Activated T-cell treated with anti-CD3 and anti-CD28 coated beads, Interleukin-2, amount 50 U/mL, for 72 hours (primary cell): ENCODE results near the gene NT5C3B. TPM values are rescaled to one million over a fixed set of nuclear protein-coding genes. Genes with fewer than 3 reads are reported as not detected.

ENCODE experiments used
- ATAC-seq, 2 donors: fragments of 150-1000 bp; cut with Tn5 transposase; replicated peaks in 1 of 2; 2 replicates each; pipeline ENCODE4 v1.10.0; 2021; ENCODE audit warnings: moderate library complexity in 2 of 2, mild to moderate bottlenecking in 1 of 2
- DNase-seq, 2 donors: peaks; one replicate each; pipeline ENCODE4 v3.0.0; 2021 to 2022; ENCODE audit warnings: mixed read lengths in 1 of 2
- H3K27ac Mint-ChIP-seq: one replicate; pipeline ENCODE4 v1.8.0; 2022; ENCODE audit warnings: mild to moderate bottlenecking, moderate library complexity, mixed read lengths
- H3K27me3 Mint-ChIP-seq: one replicate; pipeline ENCODE4 v1.8.0; 2022; ENCODE audit warnings: low read depth, mixed read lengths
- H3K36me3 Mint-ChIP-seq, 2 donors: one replicate each; pipeline ENCODE4 v1.8.0; 2022; ENCODE audit warnings: mixed read lengths in 2 of 2, mild to moderate bottlenecking in 1 of 2; ENCODE audit not compliant: insufficient read depth in 2 of 2
- H3K4me1 Mint-ChIP-seq: one replicate; pipeline ENCODE4 v1.8.0; 2022; ENCODE audit warnings: low read depth, mixed read lengths
- H3K4me3 Mint-ChIP-seq, 2 donors: one replicate each; pipeline ENCODE4 v1.8.0; 2022; ENCODE audit warnings: mild to moderate bottlenecking in 2 of 2, mixed read lengths in 2 of 2, moderate library complexity in 2 of 2
- H3K9me3 Mint-ChIP-seq, 2 donors: one replicate each; pipeline ENCODE4 v1.8.0; 2022; ENCODE audit warnings: mixed read lengths in 2 of 2
- total RNA-seq, 2 donors: library from RNA; stranded (reverse); gene quantifications; one replicate each; pipeline ENCODE4 v1.2.3, GENCODE V29; 2022

Gene NT5C3B
- total RNA-seq, 2 donors from 2014 or later = 34.9 to 49.5 TPM

GRCh38 chr17:41812381-41813151 lies 23.5 kb downstream of the NT5C3B start, which contains the start of gene FKBP10:
FKBP10 (plus strand) TSS chr17:41813004; CDS start chr17:41813035, 31 bp downstream.
- Mint-ChIP-seq H3K4me3 (peak within 1 kb of the TSS; percentile 98 to 99), H3K36me3 (peaks cover 0 to 2% of the 10 kb centered on the region in 2 donors), H3K27me3 (peaks cover 12% of the 10 kb centered on the region), H3K4me1 (peaks cover 32% of the 10 kb centered on the region), H3K27ac (peak within 1 kb of the TSS; percentile 29), H3K9me3 (no peaks in the 10 kb centered on the region)
- peak; percentile 14 to 20 for ATAC-seq
- peak; percentile 54 to 58 for DNase-seq

GRCh38 chr17:41811549-41812380 lies 24.3 kb downstream of the NT5C3B start, which contains the start of gene P3H4:
P3H4 (minus strand) TSS chr17:41811949; CDS start chr17:41811915, 34 bp downstream.
- peaks cover 0 to 2% of the 10 kb centered on the region in 2 donors for H3K36me3 Mint-ChIP-seq
- DNase-seq (peak; percentile 81 to 83), ATAC-seq (peak; percentile 89 to 90)
- peak within 1 kb of the TSS; percentile 98 to 99 for H3K4me3 Mint-ChIP-seq
- peak within 1 kb of the TSS; percentile 29 for H3K27ac Mint-ChIP-seq
- H3K4me1 Mint-ChIP-seq = peaks cover 32% of the 10 kb centered on the region
- H3K27me3 Mint-ChIP-seq = peaks cover 12% of the 10 kb centered on the region
- no peaks in the 10 kb centered on the region for H3K9me3 Mint-ChIP-seq

- H3K4me1 Mint-ChIP-seq = peaks cover 32% of the 10 kb centered on the region
- DNase-seq (no peak), ATAC-seq (peak; percentile 38 to 40)
- H3K9me3 Mint-ChIP-seq = no peaks in the 10 kb centered on the region
- H3K27me3 Mint-ChIP-seq = peaks cover 12% of the 10 kb centered on the region
- peaks cover 0 to 2% of the 10 kb centered on the region in 2 donors for H3K36me3 Mint-ChIP-seq
- no peak overlapping the region for H3K27ac Mint-ChIP-seq
- H3K4me3 Mint-ChIP-seq = peak overlapping the region; percentile 98 to 99
Observed at GRCh38 chr17:41810659-41811548, 25.1 kb downstream of the NT5C3B start.

GRCh38 chr17:41806685-41807445 lies 29.2 kb downstream of the NT5C3B start:
- no peak for DNase-seq
- ATAC-seq = no peak
- H3K36me3 Mint-ChIP-seq = peaks cover 0 to 2% of the 10 kb centered on the region in 2 donors
- H3K4me3 Mint-ChIP-seq = no peak overlapping the region
- H3K27ac Mint-ChIP-seq = no peak overlapping the region
- peaks cover 21% of the 10 kb centered on the region for H3K4me1 Mint-ChIP-seq
- no peaks in the 10 kb centered on the region for H3K9me3 Mint-ChIP-seq
- peaks cover 6% of the 10 kb centered on the region for H3K27me3 Mint-ChIP-seq

- peaks cover 5% of the 10 kb centered on the region for H3K4me1 Mint-ChIP-seq
- no peak for ATAC-seq
- no peak for DNase-seq
- no peak overlapping the region for H3K4me3 Mint-ChIP-seq
- H3K36me3 Mint-ChIP-seq = no peaks in the 10 kb centered on the region
- H3K27ac Mint-ChIP-seq = no peak overlapping the region
- no peaks in the 10 kb centered on the region for H3K9me3 Mint-ChIP-seq
- H3K27me3 Mint-ChIP-seq = no peaks in the 10 kb centered on the region
Observed at GRCh38 chr17:41803049-41804020, 32.7 kb downstream of the NT5C3B start.

GRCh38 chr17:41801374-41802271 lies 34.4 kb downstream of the NT5C3B start:
- H3K27ac Mint-ChIP-seq = no peak overlapping the region
- ATAC-seq (peak; percentile 81 to 86), DNase-seq (peak; percentile 74 to 81)
- H3K4me3 Mint-ChIP-seq = no peak overlapping the region
- H3K27me3 Mint-ChIP-seq = no peaks in the 10 kb centered on the region
- H3K9me3 Mint-ChIP-seq = no peaks in the 10 kb centered on the region
- H3K4me1 Mint-ChIP-seq = peaks cover 5% of the 10 kb centered on the region
- H3K36me3 Mint-ChIP-seq = no peaks in the 10 kb centered on the region

- no peak overlapping the region for H3K27ac Mint-ChIP-seq
Observed at GRCh38 chr17:41800601-41801373, 35.2 kb downstream of the NT5C3B start.

GRCh38 chr17:41799366-41799765 lies 36.7 kb downstream of the NT5C3B start:
- Mint-ChIP-seq H3K27me3 (no peaks in the 10 kb centered on the region), H3K4me1 (peaks cover 5% of the 10 kb centered on the region), H3K36me3 (no peaks in the 10 kb centered on the region), H3K4me3 (no peak overlapping the region), H3K9me3 (no peaks in the 10 kb centered on the region), H3K27ac (no peak overlapping the region)
- DNase-seq (no peak), ATAC-seq (no peak)

More at GRCh38 chr17:41800601-41801373, 35.2 kb downstream of the NT5C3B start:
- H3K36me3 Mint-ChIP-seq = no peaks in the 10 kb centered on the region
- H3K4me1 Mint-ChIP-seq = peaks cover 5% of the 10 kb centered on the region
- H3K27me3 Mint-ChIP-seq = no peaks in the 10 kb centered on the region
- DNase-seq = no peak
- H3K4me3 Mint-ChIP-seq = no peak overlapping the region
- ATAC-seq = peak; percentile 7 to 28
- no peaks in the 10 kb centered on the region for H3K9me3 Mint-ChIP-seq

GRCh38 chr17:41797377-41797776 lies 38.7 kb downstream of the NT5C3B start:
- no peaks in the 10 kb centered on the region for H3K27me3 Mint-ChIP-seq
- H3K4me1 Mint-ChIP-seq = peaks cover 9% of the 10 kb centered on the region
- H3K27ac Mint-ChIP-seq = no peak overlapping the region
- no peak overlapping the region for H3K4me3 Mint-ChIP-seq
- no peaks in the 10 kb centered on the region for H3K9me3 Mint-ChIP-seq
- DNase-seq (no peak), ATAC-seq (no peak)
- H3K36me3 Mint-ChIP-seq = no peaks in the 10 kb centered on the region
